ENCODE measurements around the gene ZBTB7C.

DNA sequence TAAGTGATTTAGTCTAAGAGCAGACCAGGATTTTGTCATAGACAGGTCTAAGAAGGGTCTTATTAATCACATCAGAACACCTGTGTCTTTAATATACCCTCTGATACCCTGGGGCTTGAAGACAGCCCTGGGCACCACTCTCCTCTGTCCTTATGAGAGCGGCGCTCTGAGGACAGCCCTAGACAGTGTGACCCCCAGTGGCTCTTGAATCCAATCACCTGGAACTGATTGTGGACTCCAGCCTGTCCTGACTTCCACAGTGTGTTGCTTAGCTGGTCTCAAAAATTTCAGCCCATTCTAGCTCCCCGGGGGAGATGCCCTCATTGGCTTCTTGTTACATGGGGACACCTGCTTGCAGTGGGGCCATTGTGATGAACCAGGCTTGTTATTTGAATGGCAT, 282.9 kb downstream of the ZBTB7C start:
- TF ChIP-seq POLR2AphosphoS5 (IDR thresholded peaks at IDR 0.05; ENCODE audit: low read depth, low read length): no peak
- TF ChIP-seq TAF1 (IDR thresholded peaks at IDR 0.05; ENCODE audit: borderline replicate concordance, insufficient read depth, low read length): no peak
- TF ChIP-seq SIN3A (IDR thresholded peaks at IDR 0.05; ENCODE audit: borderline replicate concordance, insufficient read depth, low read length): no peak
